RPMI7951 (cell line): Measurements from ENCODE around the gene KCNQ1. TPM values are rescaled to one million over a fixed set of nuclear protein-coding genes. Genes with fewer than 3 reads are reported as not detected.

Experiments
- DNase-seq: peaks from one replicate; pipeline ENCODE4 v3.0.0-alpha.2; 2012; ENCODE audit warnings: low read depth
- total RNA-seq: library from RNA; depleted of rRNA; stranded (reverse); fragments of >200 nt; shearing (Covaris generic); gene quantifications from 2 replicates; pipeline ENCODE4 v1.2.3, GENCODE V29; 2014

Gene KCNQ1
- total RNA-seq, 1 experiment from 2014 or later, result not detected

DNA sequence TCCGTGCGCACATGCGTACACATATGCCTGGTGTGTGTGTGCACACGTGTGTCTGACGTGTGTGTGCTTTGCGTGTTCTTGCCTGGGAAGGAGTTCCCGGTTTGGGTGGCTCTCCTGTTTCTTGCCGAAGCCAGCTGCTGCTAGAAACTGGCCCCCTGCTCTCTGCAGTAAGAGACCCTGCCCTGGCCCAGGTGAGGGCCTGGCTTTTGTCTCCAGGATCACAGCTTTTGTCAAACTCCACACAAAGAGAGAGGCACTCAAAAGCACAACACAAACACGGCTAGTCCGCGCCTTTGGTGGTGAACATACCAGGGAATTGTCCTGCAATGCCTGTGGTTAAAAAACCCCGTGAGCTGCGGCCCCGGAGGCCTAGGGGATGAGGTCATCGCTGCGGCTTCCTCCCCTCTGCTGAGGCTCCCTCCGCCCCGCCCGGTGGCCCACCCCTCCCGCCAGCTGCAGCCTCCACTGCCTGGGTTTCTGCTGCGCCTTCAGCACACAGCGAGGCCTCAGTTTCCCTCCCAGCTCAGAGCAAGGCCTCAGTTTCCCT, 88.9 kb downstream of the KCNQ1 start:
- peak; percentile 86 for DNase-seq

DNA sequence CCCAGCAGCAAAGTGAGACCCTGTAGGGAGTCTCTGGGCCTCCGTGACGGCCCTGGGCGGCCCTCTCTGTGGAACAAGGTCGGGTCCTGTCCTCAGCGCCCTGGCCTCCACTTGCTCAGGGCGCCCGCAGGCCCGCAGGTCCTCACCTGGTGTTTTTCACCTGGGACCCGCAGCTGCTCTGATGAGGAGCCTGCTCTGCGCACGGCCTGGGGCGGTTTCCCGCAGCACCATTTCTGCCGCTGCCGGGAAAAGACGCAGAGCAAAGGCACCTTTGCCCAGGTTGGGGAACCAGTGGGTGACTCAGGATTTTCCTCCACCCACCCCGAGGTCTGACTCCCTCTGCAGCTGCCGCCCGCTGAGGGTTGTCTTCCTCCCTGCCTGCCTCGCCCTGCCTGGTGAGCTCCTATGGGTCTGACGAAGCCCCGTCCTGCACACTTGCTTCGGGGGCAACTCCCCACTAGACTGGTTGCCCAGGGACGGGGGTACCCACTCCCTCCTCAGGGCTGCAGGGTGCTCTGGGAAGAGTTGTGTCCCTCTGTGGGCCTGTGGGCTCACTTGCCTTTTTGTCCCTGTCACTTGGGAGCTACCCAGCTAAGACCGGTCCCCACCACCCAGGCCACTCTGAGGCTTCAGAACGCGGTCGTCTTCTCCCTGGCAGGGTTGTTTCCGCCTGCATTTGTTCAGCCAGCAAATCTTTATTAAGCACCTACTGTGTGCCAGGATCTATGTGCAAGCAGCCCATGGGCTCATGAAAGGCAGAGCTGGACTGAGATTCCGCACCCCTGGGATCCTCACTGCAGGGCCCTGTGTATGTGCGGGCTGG, 89.5 kb downstream of the KCNQ1 start:
- no peak for DNase-seq

- DNase-seq, result no peak
These were observed 90.3 kb downstream of the KCNQ1 start for GRCh38 chr11:2534957-2535672.

DNA sequence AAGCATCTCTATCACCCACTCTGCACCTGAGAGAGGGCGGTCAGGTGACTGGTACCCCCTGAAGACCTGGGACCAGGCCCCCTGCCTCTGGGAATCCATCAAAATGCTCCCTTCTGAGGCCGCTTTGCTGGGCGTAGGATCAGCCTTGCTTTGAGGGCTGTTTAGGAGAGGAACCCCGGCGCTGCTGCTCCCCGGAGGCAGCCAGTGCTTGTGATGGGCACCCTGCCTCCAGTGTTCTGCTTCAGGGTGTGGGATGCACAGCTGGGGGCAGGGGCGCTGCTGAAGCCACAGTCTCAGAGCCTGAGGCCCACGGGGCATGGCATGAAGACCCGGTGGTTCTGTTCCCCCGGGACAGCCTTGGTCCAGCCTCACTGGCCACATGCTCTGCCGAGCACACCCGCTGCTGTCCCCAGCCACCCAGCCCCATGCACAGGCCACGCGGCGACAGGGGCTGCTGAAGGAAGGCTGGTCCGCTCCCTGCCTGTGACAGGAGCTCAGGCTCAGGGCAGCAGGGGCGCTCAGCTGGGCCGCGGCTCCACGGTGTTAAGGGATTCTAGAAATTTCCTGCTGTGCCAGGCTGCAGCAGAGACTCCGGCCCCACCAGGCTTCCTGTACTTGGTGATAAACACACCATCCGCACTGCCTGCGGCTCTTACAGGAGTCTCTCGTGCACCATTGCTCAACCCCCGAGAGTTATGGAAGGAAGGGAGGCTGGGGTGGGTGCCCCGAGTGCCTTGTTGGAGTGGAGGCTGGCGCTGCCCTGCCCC, 91.0 kb downstream of the KCNQ1 start:
- no peak for DNase-seq

DNA sequence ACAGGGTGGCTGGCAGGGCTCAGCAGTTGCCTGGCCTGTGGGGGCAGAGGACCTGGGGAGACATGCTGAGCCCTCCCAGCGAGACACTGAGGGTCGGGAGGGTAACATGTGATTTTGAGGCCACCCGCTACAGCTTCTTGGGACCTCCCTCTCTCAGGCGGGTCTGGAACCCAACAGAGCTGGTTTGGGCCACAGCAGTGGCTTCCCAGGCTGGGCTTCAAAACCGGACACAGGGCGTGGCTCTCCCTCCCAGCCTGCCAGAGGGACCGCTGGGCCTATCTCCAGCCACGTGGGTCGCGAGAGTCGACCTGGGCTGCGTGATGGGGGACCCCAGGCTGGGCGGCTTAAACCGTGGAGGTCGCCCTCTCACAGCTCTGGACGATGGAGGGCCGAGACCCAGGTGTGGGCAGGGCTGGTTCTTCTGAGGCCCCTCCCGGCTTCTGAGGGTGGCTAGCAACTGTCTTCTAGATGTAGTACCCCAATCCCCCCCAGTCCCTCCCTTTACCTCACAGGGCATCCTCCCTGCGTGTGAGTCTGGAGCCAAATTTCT, 91.7 kb downstream of the KCNQ1 start:
- no peak for DNase-seq

- no peak for DNase-seq
These were observed 92.3 kb downstream of the KCNQ1 start for GRCh38 chr11:2537010-2537705.

DNA sequence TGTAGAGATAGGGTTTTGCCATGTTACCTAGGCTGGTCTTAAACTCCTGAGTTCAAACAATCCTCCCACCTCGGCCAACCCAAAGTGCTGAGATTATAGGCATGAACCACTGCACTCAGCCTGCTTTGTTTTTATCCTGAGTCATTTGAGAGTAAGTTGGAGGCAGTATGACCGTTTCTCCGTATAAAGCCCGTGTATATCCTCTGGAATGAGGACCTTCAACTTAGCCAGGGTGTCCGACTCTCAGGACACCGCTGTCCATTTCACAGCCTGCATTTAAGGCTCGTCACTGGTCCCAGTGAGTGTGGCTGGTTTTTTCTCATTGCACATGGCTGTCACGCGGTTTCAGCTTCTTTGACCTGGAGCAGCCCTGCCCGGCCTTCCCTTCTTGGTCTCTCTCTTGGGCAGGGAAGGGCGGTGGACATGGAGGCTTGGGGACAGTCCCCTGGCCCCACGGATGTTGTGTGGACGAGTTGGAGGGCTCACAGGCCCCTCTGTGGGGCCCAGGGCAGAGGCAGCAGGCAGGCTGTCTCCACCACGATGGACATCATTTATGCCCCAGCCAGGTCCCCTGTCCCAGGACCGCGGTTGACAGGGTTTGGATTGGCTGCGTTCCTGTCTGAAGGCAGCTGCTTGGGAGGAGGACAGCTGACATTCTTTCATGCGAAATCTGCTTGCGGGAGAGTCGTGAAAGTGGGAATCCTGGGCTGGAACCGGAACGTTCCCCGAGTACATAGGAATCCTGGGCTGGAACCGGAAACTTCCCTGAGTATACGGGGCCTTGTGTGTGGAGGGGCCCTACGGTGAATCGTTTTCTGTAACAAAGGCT, 93.3 kb downstream of the KCNQ1 start:
- DNase-seq, result no peak

DNA sequence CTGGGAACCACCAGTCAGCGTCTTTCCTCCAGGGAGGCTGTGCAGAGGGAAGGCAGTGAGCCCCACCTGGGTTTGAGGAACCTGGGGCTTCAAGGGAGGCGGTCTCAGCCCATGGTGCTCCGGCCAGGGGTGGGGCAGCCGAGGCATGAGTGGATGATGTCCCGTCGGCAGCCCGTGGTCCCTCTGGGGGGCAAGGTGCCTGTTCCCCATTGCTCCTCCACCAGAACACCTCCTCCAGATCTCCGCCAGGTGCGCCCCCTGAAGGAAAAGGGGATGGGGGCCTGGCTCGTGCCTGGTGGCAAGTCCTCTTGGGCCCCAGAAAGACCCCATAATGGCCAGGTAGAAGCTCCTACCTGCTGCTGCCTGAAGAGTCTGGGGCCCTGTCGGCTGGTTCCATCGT, 94.1 kb downstream of the KCNQ1 start:
- DNase-seq, result no peak

GRCh38 chr11:2539371-2540222, 94.8 kb downstream of the KCNQ1 start:
- no peak for DNase-seq

- DNase-seq, result no peak
These were observed 95.6 kb downstream of the KCNQ1 start for GRCh38 chr11:2540223-2540991.

DNA sequence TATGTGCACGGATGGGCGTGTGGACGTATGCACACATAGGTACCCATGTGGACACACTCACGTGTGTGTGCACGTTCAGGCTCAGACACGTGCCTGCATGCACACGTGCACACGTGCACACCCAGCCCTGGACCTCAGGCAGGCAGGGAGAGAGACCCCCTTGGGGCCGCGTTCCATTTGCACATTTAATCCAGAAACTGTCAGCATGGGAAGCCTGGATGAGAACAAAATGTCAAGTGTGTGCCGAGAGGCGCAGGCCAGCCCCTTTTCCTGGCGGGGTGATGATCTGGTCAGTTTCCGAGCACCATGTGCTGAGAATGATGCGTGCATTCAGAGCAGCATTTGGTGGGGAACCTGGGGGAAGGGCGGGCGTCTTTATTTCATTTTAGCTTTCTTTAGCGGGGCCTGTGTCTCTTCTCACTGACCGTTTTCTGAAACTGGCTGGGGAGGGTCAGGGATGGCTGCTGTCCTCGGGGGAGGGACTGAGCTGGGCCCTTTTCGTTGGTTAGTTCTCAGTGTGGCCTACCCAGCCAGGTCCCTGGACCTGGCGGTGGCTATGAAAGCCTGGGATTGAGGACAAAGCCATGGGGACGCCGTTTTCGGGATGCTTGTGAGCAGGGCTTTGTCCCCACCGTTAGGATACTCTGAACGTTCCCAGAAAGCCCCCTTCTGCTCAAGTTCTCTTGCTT, 96.3 kb downstream of the KCNQ1 start:
- DNase-seq, result no peak

DNA sequence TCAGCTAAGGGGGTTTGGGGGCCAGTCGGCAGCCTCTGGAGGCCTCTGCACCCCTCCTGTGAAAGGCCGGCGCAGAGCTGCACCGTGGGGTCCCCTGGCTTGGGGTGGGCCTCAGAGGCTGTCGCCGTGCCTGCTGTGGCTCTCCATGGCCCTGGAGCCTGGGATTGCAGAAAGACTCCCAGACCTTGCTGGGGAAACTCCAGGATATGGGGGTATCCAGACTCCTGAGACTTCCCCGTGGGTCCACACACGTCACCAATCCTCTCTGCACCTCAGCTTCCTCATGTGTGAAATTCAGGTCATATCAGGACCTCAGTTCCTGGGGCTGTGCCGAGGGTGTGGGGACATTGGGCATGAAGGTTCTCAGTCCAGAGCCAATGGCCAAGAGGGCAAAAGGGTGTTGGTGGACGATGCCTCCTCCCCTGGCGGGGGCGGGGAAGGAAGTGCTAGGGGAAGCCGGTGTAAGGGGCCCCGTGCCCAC, 97.1 kb downstream of the KCNQ1 start:
- DNase-seq, result no peak

DNA sequence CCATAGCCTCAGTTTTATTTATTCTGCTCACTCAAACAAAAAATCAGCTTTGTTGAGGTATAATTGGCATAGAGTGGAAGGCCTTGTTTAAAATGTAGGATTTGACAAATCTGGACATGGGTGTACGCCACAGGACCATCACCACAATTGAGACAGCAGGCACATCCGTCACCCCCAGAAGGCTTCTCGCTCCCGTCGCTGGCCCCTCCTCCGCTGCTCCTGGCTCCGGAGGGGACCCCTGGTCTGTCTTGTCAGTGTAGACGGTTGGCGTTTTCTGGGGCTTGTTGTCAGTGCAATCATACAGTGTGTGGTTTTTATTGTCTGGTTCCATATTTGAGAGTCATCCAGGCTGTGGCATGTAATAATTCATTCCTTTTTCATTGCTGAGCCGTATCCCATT, 97.6 kb downstream of the KCNQ1 start:
- no peak for DNase-seq

DNA sequence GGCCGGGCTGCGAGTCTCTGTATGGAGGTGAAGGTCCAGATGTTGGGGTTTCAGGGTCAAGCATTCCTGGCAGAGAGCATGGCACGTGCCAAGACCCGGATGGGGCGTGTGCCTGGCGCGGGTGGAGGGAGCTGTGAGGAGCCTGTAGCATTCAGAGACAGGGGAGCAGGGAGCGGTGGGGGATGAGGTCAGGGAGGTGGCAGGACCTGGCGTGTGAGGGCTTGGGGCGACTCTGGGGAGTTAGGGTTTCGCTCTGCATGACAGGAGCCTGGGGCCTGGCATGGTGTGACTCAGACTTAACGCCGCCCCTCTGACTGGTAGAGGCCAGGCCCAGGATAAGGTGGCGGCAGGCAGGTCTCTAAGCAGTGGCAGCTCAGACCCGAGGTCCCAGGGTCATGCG, 103.0 kb downstream of the KCNQ1 start:
- DNase-seq, result no peak

- DNase-seq, result no peak
These were observed 103.8 kb downstream of the KCNQ1 start for GRCh38 chr11:2548596-2548995.

- DNase-seq, result no peak
These were observed 104.3 kb downstream of the KCNQ1 start for GRCh38 chr11:2549080-2549479.

DNA sequence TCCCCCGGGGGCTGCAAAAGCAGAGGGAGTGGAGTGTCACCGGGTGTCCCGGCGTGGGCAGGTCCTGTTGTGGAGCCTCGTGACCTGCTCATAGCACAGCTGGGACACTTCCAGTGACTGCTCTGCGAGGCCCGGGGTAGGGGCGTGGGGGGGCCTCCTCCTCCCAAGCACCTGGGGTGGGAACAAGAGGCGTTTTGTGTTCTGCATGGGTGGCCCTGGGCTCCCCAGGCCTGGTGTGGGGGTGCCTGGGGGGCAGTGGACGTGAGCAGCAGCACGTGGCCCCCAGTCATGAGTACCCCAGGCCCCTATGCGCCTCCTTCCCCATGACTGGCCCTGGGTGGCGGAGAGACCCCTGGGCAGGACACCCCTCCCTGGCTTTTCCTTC, 104.7 kb downstream of the KCNQ1 start:
- no peak for DNase-seq
